Mesodermal cell (in vitro differentiated cells): Measurements from ENCODE around the gene TRIM42. TPM values are rescaled to one million over a fixed set of nuclear protein-coding genes. Genes with fewer than 3 reads are reported as not detected.

Experiments used
- H3K27ac ChIP-seq: 2 replicates; pipeline ENCODE4 v1.7.0; 2013; ENCODE audit warnings: mild to moderate bottlenecking, low read depth, low read length, moderate library complexity; ENCODE audit not compliant: severe bottlenecking
- H3K36me3 ChIP-seq: 2 replicates; pipeline ENCODE4 v1.7.1; 2013; ENCODE audit warnings: mild to moderate bottlenecking, low read length, moderate library complexity; ENCODE audit not compliant: control insufficient read depth, insufficient read depth
- H3K4me1 ChIP-seq: one replicate; pipeline ENCODE4 v1.7.1; 2013; ENCODE audit warnings: mild to moderate bottlenecking, low read length; ENCODE audit not compliant: insufficient read depth, control insufficient read depth, poor library complexity, severe bottlenecking
- H3K4me3 ChIP-seq: 2 replicates; pipeline ENCODE4 v1.7.0; 2013; ENCODE audit warnings: low read length, control low read depth, mild to moderate bottlenecking; ENCODE audit not compliant: insufficient read depth, poor library complexity, severe bottlenecking; ENCODE audit errors: extremely low read depth
- H3K9me3 ChIP-seq: 2 replicates; pipeline ENCODE4 v1.7.1; 2013; ENCODE audit warnings: mild to moderate bottlenecking, low read length, moderate library complexity; ENCODE audit not compliant: control insufficient read depth
- WGBS, 2 experiments: methylation state at CpG; one replicate each; pipeline ENCODE4 v1.1.5; 2013; ENCODE audit warnings: missing lambda C conversion rate in 2 of 2; ENCODE audit not compliant: insufficient coverage in 2 of 2; 5-methylcytosine and 5-hydroxymethylcytosine counted together
- polyA plus RNA-seq, 2 experiments: library from polyadenylated mRNA; stranded (reverse); fragments of 50-300 nt; gene quantifications; one replicate each; pipeline ENCODE4 v1.2.3, GENCODE V29; 2013

The TRIM42 gene
- not detected for polyA plus RNA-seq (2013, experiment 1 of 2)
- not detected for polyA plus RNA-seq (2013, experiment 2 of 2)

- no peaks in the 10 kb centered on the region for H3K36me3 ChIP-seq
- 92 to 100% methylated on average over 1 to 2 of the region's 2 CpGs for WGBS, 2 experiments
- no peak within 1 kb of the TSS for H3K27ac ChIP-seq
- H3K9me3 ChIP-seq = no peaks in the 10 kb centered on the region
- no peak within 1 kb of the TSS for H3K4me3 ChIP-seq
- H3K4me1 ChIP-seq = no peaks in the 10 kb centered on the region
These were observed at the start of gene TRIM42 for GRCh38 chr3:140677764-140678163. Gene TRIM42 (plus strand): TSS chr3:140678064. CDS start chr3:140678230, 166 bp downstream.

- H3K36me3 ChIP-seq = no peaks in the 10 kb centered on the region
- no peak overlapping the region for H3K27ac ChIP-seq
- H3K4me1 ChIP-seq = peaks cover 11% of the 10 kb centered on the region
These were observed 49.3 kb upstream of the TRIM42 start for GRCh38 chr3:140628606-140629005.

GRCh38 chr3:140629357-140630137, 48.3 kb upstream of the TRIM42 start:
- peaks cover 11% of the 10 kb centered on the region for H3K4me1 ChIP-seq
- 88 to 100% methylated on average over 1 to 3 of the region's 3 CpGs for WGBS, 2 experiments
- no peak overlapping the region for H3K4me3 ChIP-seq
- H3K9me3 ChIP-seq = no peaks in the 10 kb centered on the region
- H3K27ac ChIP-seq = no peak overlapping the region
- H3K36me3 ChIP-seq = no peaks in the 10 kb centered on the region

More at GRCh38 chr3:140628606-140629005, 49.3 kb upstream of the TRIM42 start:
- Histone ChIP-seq H3K9me3 (no peaks in the 10 kb centered on the region), H3K4me3 (no peak overlapping the region)
- WGBS, 2 experiments = 43 to 58% methylated on average over 2 to 3 of the region's 4 CpGs

GRCh38 chr3:140630366-140630765, 47.5 kb upstream of the TRIM42 start:
- H3K27ac ChIP-seq = no peak overlapping the region
- no peaks in the 10 kb centered on the region for H3K9me3 ChIP-seq
- 79 to 100% methylated on average over 3 to 5 of the region's 5 CpGs for WGBS, 2 experiments

GRCh38 chr3:140630866-140631265, 47.0 kb upstream of the TRIM42 start:
- Histone ChIP-seq H3K4me1 (peaks cover 11% of the 10 kb centered on the region), H3K36me3 (no peaks in the 10 kb centered on the region), H3K27ac (no peak overlapping the region), H3K4me3 (no peak overlapping the region), H3K9me3 (no peaks in the 10 kb centered on the region)

More at GRCh38 chr3:140630366-140630765, 47.5 kb upstream of the TRIM42 start:
- peaks cover 11% of the 10 kb centered on the region for H3K4me1 ChIP-seq
- no peaks in the 10 kb centered on the region for H3K36me3 ChIP-seq
- H3K4me3 ChIP-seq = no peak overlapping the region

GRCh38 chr3:140635276-140635675, 42.6 kb upstream of the TRIM42 start:
- no peaks in the 10 kb centered on the region for H3K36me3 ChIP-seq
- 92 to 100% methylated on average over 1 to 3 of the region's 5 CpGs for WGBS, 2 experiments
- H3K9me3 ChIP-seq = no peaks in the 10 kb centered on the region
- H3K27ac ChIP-seq = no peak overlapping the region
- H3K4me1 ChIP-seq = peaks cover 3% of the 10 kb centered on the region
- H3K4me3 ChIP-seq = no peak overlapping the region

GRCh38 chr3:140636406-140637138, 41.3 kb upstream of the TRIM42 start:
- Histone ChIP-seq H3K36me3 (no peaks in the 10 kb centered on the region), H3K4me1 (no peaks in the 10 kb centered on the region), H3K4me3 (no peak overlapping the region), H3K27ac (no peak overlapping the region), H3K9me3 (no peaks in the 10 kb centered on the region)
- WGBS, 2 experiments = 76 to 94% methylated on average over 2 to 5 of the region's 6 CpGs

GRCh38 chr3:140651287-140651686, 26.6 kb upstream of the TRIM42 start:
- Histone ChIP-seq H3K36me3 (no peaks in the 10 kb centered on the region), H3K4me3 (no peak overlapping the region), H3K27ac (no peak overlapping the region), H3K4me1 (no peaks in the 10 kb centered on the region), H3K9me3 (no peaks in the 10 kb centered on the region)
- WGBS, 2 experiments = 90 to 96% methylated on average over 11 to 13 of the region's 23 CpGs

- no peaks in the 10 kb centered on the region for H3K36me3 ChIP-seq
- WGBS, 2 experiments = 88% methylated on average over 1 of the region's 1 CpG; no CpG with 5 or more reads in 1 of the 2 experiments
- no peaks in the 10 kb centered on the region for H3K4me1 ChIP-seq
- no peak overlapping the region for H3K4me3 ChIP-seq
- H3K9me3 ChIP-seq = no peaks in the 10 kb centered on the region
- no peak overlapping the region for H3K27ac ChIP-seq
These were observed 22.2 kb upstream of the TRIM42 start for GRCh38 chr3:140655678-140656077.

- H3K9me3 ChIP-seq = no peaks in the 10 kb centered on the region
These were observed 13.8 kb upstream of the TRIM42 start for GRCh38 chr3:140664111-140664510.

GRCh38 chr3:140682586-140682985, 4.7 kb downstream of the TRIM42 start:
- H3K4me1 ChIP-seq = no peaks in the 10 kb centered on the region
- H3K36me3 ChIP-seq = no peaks in the 10 kb centered on the region
- H3K4me3 ChIP-seq = no peak overlapping the region
- H3K9me3 ChIP-seq = no peaks in the 10 kb centered on the region
- WGBS, 2 experiments = 92 to 93% methylated on average over 24 to 27 of the region's 27 CpGs
- H3K27ac ChIP-seq = no peak overlapping the region

More at GRCh38 chr3:140664111-140664510, 13.8 kb upstream of the TRIM42 start:
- WGBS, 2 experiments = 67 to 70% methylated on average over 2 to 3 of the region's 5 CpGs
- Histone ChIP-seq H3K27ac (no peak overlapping the region), H3K4me3 (no peak overlapping the region), H3K36me3 (no peaks in the 10 kb centered on the region), H3K4me1 (no peaks in the 10 kb centered on the region)
